ENCODE measurements around the gene EGR2. TPM values are rescaled to one million over a fixed set of nuclear protein-coding genes. Genes with fewer than 3 reads are reported as not detected.
A peak's percentile ranks its signal among the peaks of the same experiment; 100 is the strongest.

The EGR2 gene
- total RNA-seq, result 1.6 TPM

DNA sequence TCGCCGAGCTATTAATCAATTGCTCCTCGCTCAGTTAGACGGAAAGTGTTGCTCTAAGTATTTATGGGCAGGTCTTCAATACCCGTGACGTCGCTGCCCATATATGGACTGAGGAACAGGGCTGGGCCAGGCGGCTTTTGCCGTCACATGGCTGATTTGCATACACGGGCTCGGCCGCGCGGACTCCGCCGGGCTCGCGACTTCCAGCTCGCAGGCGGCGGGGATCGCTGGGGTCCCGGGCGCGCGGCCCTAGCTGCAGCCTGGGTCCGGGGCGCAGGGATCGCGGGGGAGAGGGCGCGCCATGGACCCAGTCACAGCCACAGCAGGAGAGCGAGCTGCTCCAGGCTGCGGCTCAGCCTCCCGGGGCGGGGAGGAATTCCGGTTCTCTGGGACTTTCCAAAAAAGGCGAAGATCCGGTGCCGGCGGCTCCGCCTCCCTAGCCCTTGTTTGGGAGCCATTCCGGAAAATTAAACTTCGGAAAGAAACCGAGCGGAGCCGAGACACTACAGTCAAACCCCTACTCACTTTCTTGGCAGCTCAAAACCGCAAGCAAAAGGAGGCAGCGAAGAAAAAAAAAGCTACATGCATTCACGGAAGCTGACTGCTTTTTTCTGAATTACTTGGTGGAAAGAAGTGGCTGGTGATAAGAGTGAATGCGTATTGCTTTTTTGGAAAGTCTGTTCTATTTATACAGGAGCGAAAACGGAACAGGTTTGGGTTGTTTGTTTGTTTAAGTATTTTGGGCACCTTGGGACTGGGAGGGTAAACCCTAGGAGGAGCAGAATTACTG is at the start of gene EGR2:
EGR2 (minus strand) TSS at position 36 of the 790 bp plus-strand sequence. CDS start 337 bp downstream, outside the sequence.
- peak; percentile 91 for DNase-seq

DNA sequence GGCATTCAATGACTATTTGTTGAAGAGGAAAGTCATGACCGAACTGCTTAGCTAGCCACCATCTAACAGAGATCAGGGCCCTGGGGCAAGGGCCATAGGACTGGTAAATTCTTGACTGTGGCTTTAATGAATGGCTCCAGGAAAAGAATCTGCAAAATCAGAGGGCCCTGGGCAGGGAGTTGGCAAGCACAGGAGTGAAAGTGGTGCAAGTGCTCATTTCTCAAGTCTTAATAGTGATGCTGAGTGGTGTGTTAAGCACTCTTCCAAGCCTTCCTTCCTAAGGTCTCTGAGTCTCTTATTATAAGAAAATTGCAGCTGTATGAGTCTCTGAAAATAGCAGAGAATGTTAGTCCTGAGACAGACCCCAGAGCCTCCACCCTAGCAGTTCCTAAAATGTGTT is 46.3 kb upstream of the EGR2 start:
- DNase-seq, result no peak

DNA sequence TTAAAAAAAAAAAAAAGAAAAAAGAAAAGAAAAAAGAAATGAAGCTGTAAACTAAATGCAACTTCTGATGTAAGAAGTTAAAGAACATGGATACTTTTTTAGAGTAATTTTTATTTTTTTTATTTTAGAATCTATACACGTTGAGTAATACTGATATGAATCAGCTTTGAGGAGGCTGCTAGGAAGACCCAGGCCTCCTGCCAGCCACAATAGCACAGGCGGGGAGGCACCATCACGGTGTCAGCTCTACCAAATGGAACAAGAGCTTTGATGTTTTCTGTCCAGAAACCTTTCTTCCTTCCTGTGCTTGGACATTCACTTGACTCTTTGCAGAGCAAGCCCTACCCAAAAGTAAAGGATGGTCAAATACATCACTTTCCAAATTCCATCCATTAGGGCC is 45.3 kb upstream of the EGR2 start:
- DNase-seq, result no peak

DNA sequence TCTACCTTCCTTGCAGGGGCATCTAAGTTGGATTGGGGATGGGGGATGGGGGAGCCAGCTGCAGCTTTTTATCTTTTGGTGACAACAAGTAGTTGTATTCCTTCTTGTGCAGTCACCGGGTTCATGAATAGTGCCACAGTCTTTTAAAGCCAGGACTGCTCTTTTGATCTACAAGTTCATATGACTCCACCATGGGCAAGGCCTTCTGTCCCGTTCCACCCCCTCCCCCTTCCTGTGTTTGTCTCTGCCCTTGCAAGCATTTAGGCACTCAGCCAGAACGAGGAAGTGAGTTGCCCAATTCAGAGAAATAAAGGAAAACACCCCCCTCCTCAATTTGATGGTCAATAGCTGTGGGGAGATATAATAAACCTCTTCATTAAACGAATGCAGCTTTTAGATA is 44.8 kb upstream of the EGR2 start:
- no peak for DNase-seq

DNA sequence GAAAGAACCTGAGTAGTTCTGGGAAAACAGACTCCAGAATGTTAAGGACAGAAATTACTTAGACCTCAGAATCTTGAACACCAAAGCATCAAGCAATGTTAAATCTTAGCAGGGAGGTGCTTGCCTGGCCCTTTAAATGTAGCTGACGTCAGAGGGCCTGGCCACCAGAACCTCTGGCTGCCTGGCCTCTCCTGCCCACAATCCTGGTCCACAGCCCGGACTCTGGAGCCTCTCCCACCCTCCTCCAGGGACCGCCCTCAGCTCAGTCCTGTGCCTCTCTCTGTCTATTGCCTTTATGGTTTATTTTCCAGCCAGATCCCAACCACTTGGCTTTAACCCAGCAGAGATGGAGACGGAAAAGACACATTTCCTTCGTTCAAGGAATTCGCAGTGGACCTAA is 42.2 kb upstream of the EGR2 start:
- DNase-seq, result no peak

DNA sequence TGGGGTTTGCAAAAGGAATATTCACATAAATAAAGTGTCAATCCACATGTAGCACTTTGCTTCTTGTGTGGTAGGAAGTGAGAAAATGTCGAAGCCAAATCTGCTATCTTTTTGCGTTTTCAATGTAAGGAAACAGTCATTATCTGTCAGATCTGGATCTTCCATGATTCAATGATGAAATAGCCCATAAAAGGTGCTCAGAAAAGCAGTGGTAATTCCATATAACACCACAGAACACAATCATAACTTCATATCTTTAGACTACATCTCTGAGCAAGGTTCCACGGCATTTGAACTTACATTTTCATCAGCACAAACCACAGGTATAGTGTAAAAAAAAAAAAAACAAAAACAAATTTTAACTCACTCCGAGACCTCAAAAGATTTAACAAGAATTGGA is 39.9 kb upstream of the EGR2 start:
- no peak for DNase-seq

DNA sequence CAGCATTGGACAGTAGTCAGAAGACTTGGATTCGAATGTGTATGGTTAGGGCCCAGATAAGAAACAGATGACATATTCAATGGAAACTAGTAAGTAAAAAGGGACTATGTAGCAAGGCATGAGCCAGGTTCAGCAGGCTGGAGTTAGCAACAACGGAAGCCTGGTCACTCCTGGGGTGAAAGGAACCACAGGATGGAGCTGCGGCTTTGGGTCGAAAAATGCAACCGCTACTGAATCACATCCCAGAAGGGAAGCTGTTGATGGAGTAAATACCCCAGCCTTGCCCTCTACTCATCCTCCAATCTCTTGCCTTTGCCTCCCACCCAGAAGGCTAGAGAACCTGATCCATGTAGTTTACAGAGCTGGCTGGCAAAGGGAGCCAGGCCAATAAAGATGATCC is 37.5 kb upstream of the EGR2 start:
- DNase-seq, result no peak

DNA sequence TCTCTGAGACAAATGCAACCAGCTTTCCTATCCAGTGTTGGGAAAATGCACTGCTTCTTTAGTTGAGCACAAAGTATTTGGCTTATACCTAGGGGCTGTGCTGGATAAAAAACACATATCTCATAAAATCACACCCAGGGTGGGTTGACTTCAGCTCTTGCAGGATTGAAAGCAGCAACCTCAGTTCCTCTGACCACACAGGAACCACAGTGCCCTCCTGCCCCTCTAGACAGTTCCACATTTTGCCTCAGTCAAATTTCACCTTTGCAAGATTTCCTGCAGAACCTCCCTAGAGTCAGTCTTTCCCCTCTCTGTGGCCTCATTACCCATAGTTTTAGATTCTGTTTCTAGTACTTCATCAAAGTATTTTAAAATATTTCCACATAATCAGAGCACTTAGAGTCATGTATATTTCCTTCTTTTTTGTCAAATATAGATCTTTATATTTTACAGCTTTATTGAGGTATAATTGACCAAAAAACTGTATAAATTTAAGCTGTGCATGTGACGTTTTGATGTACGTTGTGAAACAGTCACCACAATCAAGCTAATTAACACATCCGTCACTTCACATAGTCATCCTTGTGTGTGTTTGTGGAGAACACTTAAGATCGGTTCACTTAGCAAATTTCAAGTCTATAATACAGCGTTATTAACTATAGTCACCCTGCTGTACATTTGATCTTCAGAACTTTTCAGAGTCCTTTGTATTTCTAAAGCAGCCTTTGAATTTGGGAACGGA is 37.0 kb upstream of the EGR2 start:
- no peak for DNase-seq

DNA sequence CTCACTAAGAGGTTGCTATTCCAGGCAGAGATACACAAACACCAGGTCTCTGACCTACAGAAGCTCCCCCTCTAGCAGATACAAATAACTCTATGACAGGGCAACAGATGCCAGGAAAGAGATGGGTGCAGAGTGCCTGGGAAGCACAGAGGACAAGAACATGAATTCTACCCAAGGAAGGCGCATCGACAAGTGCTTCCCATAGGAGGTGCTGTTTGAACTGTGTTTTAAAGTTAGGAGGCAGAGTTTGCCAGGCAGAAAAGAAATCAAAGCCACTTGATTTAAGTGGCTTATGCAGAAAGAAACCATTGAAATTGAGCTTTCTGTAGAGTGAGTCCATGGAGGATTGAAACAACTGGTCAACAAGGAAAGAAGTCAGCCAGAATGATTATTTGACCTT is 35.3 kb upstream of the EGR2 start:
- DNase-seq, result no peak

DNA sequence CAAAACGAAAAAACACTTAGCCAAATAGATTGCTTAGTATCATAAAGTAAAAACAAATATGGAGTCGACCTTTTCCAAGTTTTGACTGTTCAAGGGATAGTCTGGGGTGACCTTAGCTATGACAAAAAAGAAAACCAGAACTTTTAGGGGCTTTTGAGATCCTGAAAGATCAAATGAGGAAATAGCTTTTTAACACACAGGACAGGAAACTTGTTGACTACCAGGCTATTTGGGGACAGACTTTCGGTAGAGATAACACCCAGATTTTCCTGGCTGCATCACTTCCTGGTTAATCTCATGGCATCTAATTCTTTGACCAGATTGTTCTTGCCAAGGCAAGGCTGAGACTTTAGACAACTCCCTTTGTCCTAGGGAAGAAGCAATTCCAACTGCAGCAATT is 34.5 kb upstream of the EGR2 start:
- DNase-seq, result no peak

DNA sequence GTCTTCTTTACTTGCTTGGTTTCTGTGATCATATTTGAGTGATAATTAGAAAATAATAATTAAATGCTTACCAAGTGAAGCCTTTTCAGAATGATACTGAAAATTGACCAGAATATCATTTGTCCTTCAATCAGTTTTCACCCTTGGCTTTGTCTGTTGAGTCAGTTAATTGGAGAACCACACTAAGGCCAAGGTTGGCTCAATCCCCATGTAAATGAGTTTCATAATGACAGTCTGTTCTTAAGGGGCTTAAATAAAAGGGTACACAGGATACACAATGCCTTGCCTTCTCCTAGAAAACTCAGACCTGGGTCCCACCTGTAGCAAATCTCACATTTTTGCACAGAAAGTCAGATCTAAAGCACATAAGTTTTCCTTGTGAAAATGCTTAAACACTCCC is 31.3 kb upstream of the EGR2 start:
- DNase-seq, result no peak

DNA sequence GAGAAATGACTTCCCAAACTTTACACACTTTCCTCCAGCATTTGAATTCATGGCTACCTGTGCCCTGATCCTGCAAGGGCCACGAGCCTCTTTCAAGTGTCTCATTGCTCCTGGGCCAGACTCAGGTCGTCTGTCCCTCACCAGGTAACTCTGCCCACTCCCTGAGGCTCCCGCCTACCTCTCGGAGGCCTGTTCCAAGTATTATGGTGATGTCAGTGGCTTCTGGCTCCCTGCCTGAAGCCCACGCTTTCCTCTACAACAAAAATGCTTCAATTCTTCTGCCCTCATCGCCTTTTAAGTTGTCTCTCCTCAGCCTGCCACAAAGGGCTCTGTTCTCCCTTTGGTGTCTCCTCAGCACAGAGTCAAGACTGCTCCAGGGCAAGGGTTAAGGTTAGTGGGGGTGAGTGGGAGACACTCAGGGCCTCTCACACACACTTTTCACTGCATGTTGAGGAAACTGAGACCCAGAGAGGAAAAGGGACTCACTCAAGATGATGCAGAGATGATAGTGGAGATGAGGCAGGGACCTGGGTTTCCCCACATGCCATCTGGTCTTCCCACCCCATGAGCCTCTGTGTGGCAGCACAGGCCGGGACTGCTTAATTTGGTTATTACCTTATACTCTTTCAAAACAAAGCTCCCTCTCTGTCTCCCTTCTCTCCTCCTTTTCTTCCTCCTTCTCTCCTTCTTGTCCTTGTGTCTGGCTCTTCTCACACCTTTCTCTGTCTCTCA is 28.3 kb upstream of the EGR2 start:
- no peak for DNase-seq

DNA sequence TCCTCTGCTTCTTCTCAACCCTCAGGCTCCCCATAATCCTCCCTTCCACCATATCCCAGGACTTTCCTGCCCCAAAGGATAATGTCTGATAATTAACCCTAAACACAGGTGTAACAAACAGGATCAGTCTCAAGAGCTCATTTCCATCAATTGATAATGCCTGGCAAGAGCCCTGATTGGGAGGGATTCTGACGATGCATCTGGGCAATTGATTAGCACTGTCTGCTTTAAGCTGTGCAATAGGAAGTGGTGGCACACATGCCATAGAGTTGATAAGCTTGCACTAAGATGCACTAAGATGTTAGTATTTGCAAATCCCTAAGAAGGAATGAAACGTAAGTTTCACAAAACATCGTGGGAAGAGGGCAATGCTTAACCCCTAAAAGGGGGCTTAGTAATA is 27.4 kb upstream of the EGR2 start:
- no peak for DNase-seq

DNA sequence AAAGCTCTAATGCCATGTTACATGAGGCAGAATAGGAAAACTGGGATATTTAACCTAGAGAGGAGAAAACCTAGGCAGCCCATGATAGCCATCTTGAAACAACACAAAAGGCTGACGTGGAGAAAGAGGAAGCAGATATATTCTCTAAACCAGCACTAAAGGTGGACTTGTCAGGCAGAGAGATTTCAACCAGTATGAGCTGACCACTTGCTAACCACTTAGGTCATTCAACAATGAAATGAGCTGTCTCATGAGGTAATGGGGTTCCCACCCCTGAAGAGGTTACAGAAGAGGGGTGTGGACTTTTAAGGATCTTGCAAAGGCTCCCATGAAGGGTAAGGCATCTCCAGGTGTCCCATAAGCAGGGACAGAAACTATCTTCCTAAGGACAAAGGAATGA is 26.8 kb upstream of the EGR2 start:
- DNase-seq, result no peak

DNA sequence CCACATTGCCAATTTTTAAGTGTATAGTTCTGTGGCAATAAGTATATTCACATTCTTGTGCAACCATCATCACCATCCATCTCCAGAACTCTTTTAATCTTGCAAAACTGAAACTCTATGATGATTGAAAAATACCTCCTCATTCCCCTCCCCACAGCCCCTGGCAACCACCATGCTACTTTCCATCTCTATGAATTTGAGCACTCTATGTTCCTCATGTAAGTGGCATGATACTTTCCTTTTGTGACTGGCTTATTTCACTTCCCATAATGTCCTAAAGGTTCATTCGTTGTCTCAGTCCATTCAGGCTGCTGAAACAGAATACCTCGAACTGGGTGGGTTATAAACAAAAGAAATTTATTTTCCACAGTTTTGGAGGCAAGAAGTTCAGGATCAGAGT is 23.4 kb upstream of the EGR2 start:
- DNase-seq, result no peak

DNA sequence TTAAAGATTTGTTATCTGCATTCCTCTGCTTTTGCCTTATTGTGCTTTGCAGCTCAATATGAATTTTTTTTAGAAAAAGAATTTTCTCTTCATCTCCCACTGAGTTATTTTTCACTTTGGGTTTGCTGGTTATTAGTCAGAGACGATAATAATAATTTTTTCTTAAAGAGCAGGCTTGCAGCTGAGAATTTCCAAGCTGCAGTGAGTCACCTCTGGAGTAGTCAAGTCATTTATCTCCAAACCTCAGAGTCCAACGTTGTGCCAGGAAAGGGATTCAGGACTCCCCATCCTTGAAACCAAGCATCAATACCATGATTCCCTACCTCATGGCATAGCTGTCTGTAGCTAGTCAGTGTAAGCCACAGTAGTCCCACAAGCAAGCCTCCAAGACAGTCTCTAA is 15.2 kb upstream of the EGR2 start:
- no peak for DNase-seq

DNA sequence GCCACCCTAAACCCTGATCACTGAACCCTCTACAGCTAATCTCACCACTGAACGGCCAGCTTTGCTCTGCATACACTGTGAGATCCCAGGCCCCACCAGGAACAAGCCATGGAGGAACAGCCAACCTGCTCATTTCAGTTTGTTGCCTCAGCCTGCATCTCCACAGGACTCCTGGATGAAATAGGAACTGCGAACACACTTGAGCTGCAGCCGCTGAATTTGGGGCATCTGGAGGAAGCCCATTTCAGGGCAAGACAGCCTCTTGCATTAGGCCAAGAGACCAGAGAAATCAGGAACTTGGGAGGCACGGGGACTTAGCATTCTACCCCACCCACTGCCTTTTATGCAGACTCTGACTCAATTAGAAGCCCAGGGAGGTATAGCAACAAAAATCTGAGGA is 14.5 kb upstream of the EGR2 start:
- no peak for DNase-seq

DNA sequence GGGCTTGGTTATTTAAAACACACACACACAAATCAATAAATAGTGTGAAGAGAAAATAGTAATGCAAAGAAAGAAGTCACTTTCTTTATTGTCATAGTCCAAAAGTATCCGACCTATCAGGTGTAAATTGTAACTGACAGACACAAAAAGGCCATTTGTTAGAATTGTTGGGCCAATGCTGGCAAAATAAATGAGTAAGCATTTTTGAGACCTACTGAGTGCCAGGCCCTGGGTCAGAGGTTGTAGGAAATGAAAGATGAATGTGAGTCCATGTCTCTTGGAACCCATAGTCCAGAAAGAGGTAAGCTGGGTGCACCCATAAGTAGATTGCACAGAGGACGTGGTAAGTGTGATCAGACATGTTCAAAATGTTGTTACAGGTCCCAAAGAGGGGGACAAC is 13.5 kb upstream of the EGR2 start:
- DNase-seq, result no peak

DNA sequence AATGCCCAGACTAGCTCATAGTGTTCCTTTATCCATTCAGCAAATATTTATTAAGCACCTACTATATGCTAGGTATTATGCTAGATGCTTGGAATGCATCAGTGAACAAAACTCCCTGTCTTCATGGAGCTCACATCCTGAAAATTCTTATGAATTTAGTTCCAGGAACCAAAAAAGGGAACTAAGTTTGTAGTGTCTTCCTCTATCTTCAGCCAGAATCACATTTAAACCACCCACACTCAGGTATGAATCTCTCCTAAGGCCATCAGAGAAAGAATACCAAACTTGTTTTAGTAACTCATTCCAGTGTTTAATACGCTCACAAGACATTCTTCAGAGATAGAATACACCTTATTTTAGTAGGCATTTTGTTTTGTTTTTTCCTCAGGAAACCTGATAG is 10.1 kb upstream of the EGR2 start:
- DNase-seq, result no peak

DNA sequence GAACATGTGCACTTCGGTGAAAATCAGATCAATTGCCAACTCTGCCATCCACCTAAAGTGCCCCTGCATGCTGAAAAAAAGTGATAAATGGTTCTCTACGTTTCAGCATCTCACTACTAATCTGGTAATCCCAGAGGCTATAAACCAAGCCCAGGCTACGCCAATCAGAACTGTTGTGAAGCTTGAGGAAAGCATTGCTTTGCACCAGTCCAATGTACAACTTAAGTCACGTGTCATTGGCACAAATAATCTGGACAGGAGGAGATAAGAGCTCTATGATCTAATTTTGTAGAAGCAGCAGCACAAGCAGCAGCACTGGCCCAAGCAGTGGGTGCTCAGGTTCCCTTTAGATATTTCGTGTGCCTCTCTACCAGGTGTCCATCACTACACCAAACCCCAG is 4.4 kb upstream of the EGR2 start:
- no peak for DNase-seq

DNA sequence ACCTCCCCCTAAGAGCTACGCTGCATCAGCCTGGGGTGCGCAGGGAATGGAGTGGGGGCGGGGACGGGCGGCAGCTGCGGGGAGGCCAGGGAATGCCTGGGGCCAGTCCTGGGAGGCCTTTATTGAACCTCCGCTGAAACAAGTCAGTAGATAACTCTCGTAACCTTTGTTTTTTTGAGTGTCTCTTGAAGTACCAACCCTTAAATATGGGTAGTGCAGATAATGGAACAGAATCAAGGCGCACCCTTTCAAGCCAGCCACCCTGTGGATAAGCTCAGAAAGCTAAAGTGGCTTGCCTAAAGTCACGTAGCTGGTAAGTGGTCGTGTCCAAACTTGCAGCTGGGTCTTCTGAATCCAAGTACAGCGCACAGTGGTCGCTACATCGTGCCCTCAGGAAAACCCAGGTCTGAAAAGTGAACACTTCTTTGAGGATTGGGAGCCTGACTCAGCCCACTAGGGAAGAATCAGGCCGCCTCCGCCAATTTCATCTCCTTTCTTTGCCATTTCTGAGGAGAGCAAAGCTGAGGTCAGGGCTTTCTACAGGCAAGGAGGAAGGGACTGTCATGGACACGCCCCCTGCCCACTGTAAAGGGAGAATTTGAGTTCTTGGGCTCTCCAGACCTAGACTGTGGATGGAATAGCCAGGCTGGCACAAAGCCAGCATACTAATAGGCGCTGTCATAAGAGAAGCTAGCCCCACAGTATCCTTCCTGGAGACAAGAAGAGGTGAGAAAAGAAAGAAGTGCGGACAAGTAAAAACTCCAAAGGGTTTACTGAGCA is 3.2 kb upstream of the EGR2 start:
- no peak for DNase-seq

DNA sequence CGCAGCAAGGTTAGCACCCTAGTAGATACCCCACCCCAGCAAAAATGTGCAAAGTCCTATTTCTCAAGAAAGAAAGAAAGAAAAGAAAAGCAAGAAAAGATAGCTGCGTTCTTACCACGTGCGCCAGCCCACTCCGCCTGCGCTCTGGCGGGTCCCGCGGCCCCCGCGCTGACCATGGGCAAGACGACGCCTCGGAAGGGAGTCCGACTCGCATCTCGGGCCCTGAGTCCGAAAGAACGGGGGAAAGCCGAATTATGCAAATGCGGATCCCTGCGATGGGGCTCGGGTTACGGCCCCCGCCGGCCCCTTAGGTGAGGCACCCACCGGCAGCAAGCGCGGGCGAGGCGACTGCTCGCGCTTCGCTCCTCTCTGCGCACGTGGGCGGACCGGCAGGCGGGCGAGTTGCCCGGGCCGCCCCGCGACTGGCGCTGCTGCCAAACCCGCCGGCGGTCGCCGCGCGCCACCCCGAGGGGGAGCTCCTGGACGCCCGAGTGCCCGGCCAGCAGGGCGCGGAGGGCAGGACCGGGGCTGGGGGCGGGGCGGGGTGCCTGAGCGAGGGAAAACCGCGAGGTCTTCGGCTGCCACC is 2.4 kb upstream of the EGR2 start:
- no peak for DNase-seq
